Measurements from ENCODE around the gene LITAF.

- TF ChIP-seq CTCF (conservative IDR thresholded peaks at IDR 0.05; ENCODE audit: low read depth, low read length) = no peak
- no peak for TF ChIP-seq MXI1 (IDR thresholded peaks at IDR 0.05; ENCODE audit: borderline replicate concordance, low read depth, low read length)
- no peak for TF ChIP-seq CEBPB (IDR thresholded peaks at IDR 0.05; ENCODE audit: low read depth, low read length)
- TF ChIP-seq POLR2A (IDR thresholded peaks at IDR 0.05; ENCODE audit: low read depth, low read length) = no peak
- TF ChIP-seq FOS (IDR thresholded peaks at IDR 0.05; ENCODE audit: low read depth, low read length) = no peak
- TF ChIP-seq NFE2L2 (IDR thresholded peaks at IDR 0.05; ENCODE audit: low read depth, low read length) = no peak
- TF ChIP-seq RCOR1 (IDR thresholded peaks at IDR 0.05; ENCODE audit: insufficient replicate concordance, low read length) = no peak
- no peak for TF ChIP-seq MAFK (IDR thresholded peaks at IDR 0.05; ENCODE audit: low read depth, low read length)
- no peak for TF ChIP-seq RAD21 (IDR thresholded peaks at IDR 0.05; ENCODE audit: low read length)
- no peak for TF ChIP-seq SMC3 (IDR thresholded peaks at IDR 0.05; ENCODE audit: low read depth, low read length)
- TF ChIP-seq USF2 (IDR thresholded peaks at IDR 0.05; ENCODE audit: low read depth, low read length) = no peak
- no peak for TF ChIP-seq RFX5 (IDR thresholded peaks at IDR 0.05; ENCODE audit: low read depth, low read length)
Measured at GRCh38 chr16:11497851-11498289, 88.8 kb downstream of the LITAF start.
